Lung (tissue), 12 donors: ENCODE results near the gene NBAS. TPM values are rescaled to one million over a fixed set of nuclear protein-coding genes. Genes with fewer than 3 reads are reported as not detected.
"Not testable (repeated sequence)": the region's sequence is repeated elsewhere in the genome, so short reads cannot be mapped to it uniquely, and the experiment has no call there.

Source experiments
- ATAC-seq: fragments of 200-7000 bp; cut with Tn5 transposase; one replicate; pipeline ENCODE4 v1.9.1; 2020; ENCODE audit warnings: moderate number of reproducible peaks; ENCODE audit not compliant: insufficient read depth, low FRiP score
- DNase-seq, 3 donors: peaks; one replicate each; pipeline ENCODE4 v3.0.0-alpha.2; 2013 to 2017
- H3K27ac ChIP-seq, 2 donors: one replicate each; pipeline ENCODE4 v1.5.1; 2013; ENCODE audit warnings: mild to moderate bottlenecking in 2 of 2, moderate library complexity in 2 of 2, control low read depth in 1 of 2, inconsistent platforms in 1 of 2, low read depth in 1 of 2, low read length in 1 of 2
- H3K27me3 ChIP-seq, 3 donors: one replicate each; pipeline ENCODE4 v1.5.1; 2013; ENCODE audit warnings: low read length in 2 of 3; ENCODE audit not compliant: control insufficient read depth in 3 of 3, insufficient read depth in 3 of 3
- H3K36me3 ChIP-seq, 4 donors: one replicate each; pipeline ENCODE4 v1.5.1; 2013; ENCODE audit warnings: low read length in 4 of 4, mild to moderate bottlenecking in 1 of 4, moderate library complexity in 1 of 4; ENCODE audit not compliant: control insufficient read depth in 4 of 4, insufficient read depth in 4 of 4
- H3K4me1 ChIP-seq, 5 donors: one replicate each; pipeline ENCODE4 v1.5.1; 2013; ENCODE audit warnings: low read length in 5 of 5, mild to moderate bottlenecking in 2 of 5, moderate library complexity in 1 of 5; ENCODE audit not compliant: control insufficient read depth in 5 of 5, insufficient read depth in 5 of 5
- H3K4me3 ChIP-seq: one replicate; pipeline ENCODE4 v1.5.1; 2013; ENCODE audit warnings: mild to moderate bottlenecking, control low read depth, moderate library complexity
- H3K9ac ChIP-seq, 2 donors: one replicate each; pipeline ENCODE4 v1.5.1; 2013; ENCODE audit warnings: low read length in 2 of 2, control low read depth in 1 of 2; ENCODE audit not compliant: insufficient read depth in 1 of 2
- H3K9me3 ChIP-seq, 4 donors: one replicate each; pipeline ENCODE4 v1.5.1; 2013; ENCODE audit warnings: low read length in 3 of 4, mild to moderate bottlenecking in 1 of 4, moderate library complexity in 1 of 4; ENCODE audit not compliant: control insufficient read depth in 4 of 4, insufficient read depth in 3 of 4
- CTCF ChIP-seq: IDR thresholded peaks from 2 replicates; pipeline ENCODE4 v1.5.1; 2012; ENCODE audit warnings: mild to moderate bottlenecking; ENCODE audit errors: control extremely low read depth, extremely low read depth
- WGBS, 2 donors: extraction: QIAGEN DNeasy Blood & Tissue Kit; methylation state at CpG; one replicate each; pipeline ENCODE4 v1.1.7; 2013; 5-methylcytosine and 5-hydroxymethylcytosine counted together
- polyA plus RNA-seq, 2 donors: library from polyadenylated mRNA; stranded (reverse); fragments of 200-250 nt; gene quantifications; one replicate each; pipeline ENCODE4 v1.2.1, GENCODE V29; 2013
- total RNA-seq, 2 donors: library from RNA; depleted of rRNA in 1 of 2; stranded (reverse); fragments of >200 nt in 1 of 2; gene quantifications; one replicate each; pipeline ENCODE4 v1.2.1, GENCODE V29; 2014 to 2021
- donor health status: control.
- donor health status: control.
- donor health status: Bipolar disorder and iron deficiency.
- donor health status: healthy.
- donor health status: DM: yes; HTN: yes; CAD: no.

Gene NBAS
- total and polyA plus RNA-seq, 4 donors = 15.6 to 61.3 (median 35.4) TPM

- DNase-seq (no peak), ATAC-seq (no peak)
- H3K27me3 ChIP-seq = no peaks in the 10 kb centered on the region
- H3K4me1 ChIP-seq = peaks cover 0 to 8% (median 0%) of the 10 kb centered on the region in 5 donors
- WGBS, 2 donors = 95 to 96% methylated on average over 6 of the region's 6 CpGs
- no peak for TF ChIP-seq CTCF
- H3K9ac ChIP-seq = no peak overlapping the region
- H3K9me3 ChIP-seq = no peaks in the 10 kb centered on the region
- peaks cover 0 to 5% (median 0%) of the 10 kb centered on the region in 4 donors for H3K36me3 ChIP-seq
- H3K4me3 ChIP-seq = no peak overlapping the region
- H3K27ac ChIP-seq = no peak overlapping the region
Observed at GRCh38 chr2:15543541-15543940, 17.6 kb downstream of the NBAS start.

- WGBS, 2 donors = 89 to 93% methylated on average over 3 of the region's 3 CpGs
- DNase-seq = no peak
- no peaks in the 10 kb centered on the region for H3K27me3 ChIP-seq
- no peak overlapping the region for H3K4me3 ChIP-seq
- no peak overlapping the region for H3K27ac ChIP-seq
- no peak for TF ChIP-seq CTCF
- H3K9me3 ChIP-seq = no peaks in the 10 kb centered on the region
- H3K4me1 ChIP-seq = peaks cover 0 to 8% (median 0%) of the 10 kb centered on the region in 5 donors
- H3K36me3 ChIP-seq = peaks cover 0 to 3% (median 0%) of the 10 kb centered on the region in 4 donors
- no peak for ATAC-seq
- H3K9ac ChIP-seq = no peak overlapping the region
Observed at GRCh38 chr2:15543053-15543452, 18.1 kb downstream of the NBAS start.

GRCh38 chr2:15542269-15542668 lies 18.9 kb downstream of the NBAS start:
- not testable (repeated sequence) for H3K4me1 ChIP-seq, H3K27ac ChIP-seq, H3K27me3 ChIP-seq, H3K4me3 ChIP-seq, H3K9me3 ChIP-seq, H3K9ac ChIP-seq, ATAC-seq, DNase-seq, H3K36me3 ChIP-seq
- 68 to 79% methylated on average over 2 to 3 of the region's 6 CpGs for WGBS, 2 donors

GRCh38 chr2:15540523-15540922 lies 20.6 kb downstream of the NBAS start:
- not testable (repeated sequence) for DNase-seq, H3K4me1 ChIP-seq, H3K27me3 ChIP-seq, H3K9ac ChIP-seq, H3K36me3 ChIP-seq, H3K9me3 ChIP-seq, ATAC-seq, H3K4me3 ChIP-seq, H3K27ac ChIP-seq
- WGBS, 2 donors = 87 to 88% methylated on average over 5 of the region's 5 CpGs
